ACC112 (cell line): Measurements from ENCODE around the gene SUPT6H.

Source experiments
- H2AFZ ChIP-seq: fragments of 200-600 bp; sonication (generic); one replicate; pipeline ENCODE4 v1.6.0; 2017; ENCODE audit warnings: antibody characterized with exemption, low read length; ENCODE audit not compliant: unreplicated experiment
- H3K27ac ChIP-seq: fragments of 200-600 bp; sonication (generic); 2 replicates; pipeline ENCODE4 v1.5.1; 2014; ENCODE audit warnings: low read depth, mild to moderate bottlenecking, antibody characterized with exemption, low read length, moderate library complexity
- H3K27me3 ChIP-seq: fragments of 200-600 bp; sonication (generic); 2 replicates; pipeline ENCODE4 v1.6.1; 2014; ENCODE audit warnings: mild to moderate bottlenecking, antibody characterized with exemption, low read length, moderate library complexity, mixed read lengths; ENCODE audit not compliant: insufficient read depth
- H3K36me3 ChIP-seq: fragments of 200-600 bp; sonication (generic); 2 replicates; pipeline ENCODE4 v1.6.1; 2016; ENCODE audit warnings: mild to moderate bottlenecking, antibody characterized with exemption, low read length, moderate library complexity, mixed read lengths; ENCODE audit not compliant: insufficient read depth
- H3K4me1 ChIP-seq: fragments of 200-600 bp; sonication (generic); one replicate; pipeline ENCODE4 v1.6.1; 2016; ENCODE audit warnings: low read length, mixed read lengths; ENCODE audit not compliant: insufficient read depth, unreplicated experiment, control insufficient read depth
- H3K4me3 ChIP-seq: fragments of 200-600 bp; sonication (generic); 2 replicates; pipeline ENCODE4 v1.5.1; 2014; ENCODE audit warnings: mild to moderate bottlenecking, low read depth, low read length
- H3K79me2 ChIP-seq: fragments of 200-600 bp; sonication (generic); one replicate; pipeline ENCODE4 v1.6.0; 2016; ENCODE audit warnings: low read length; ENCODE audit not compliant: control insufficient read depth, unreplicated experiment, insufficient read depth

The SUPT6H gene

GRCh38 chr17:28624148-28624547 is 37.9 kb upstream of the SUPT6H start:
- peaks cover 37% of the 10 kb centered on the region for H3K36me3 ChIP-seq
- H3K4me3 ChIP-seq: no peak overlapping the region
- H3K79me2 ChIP-seq: no peaks in the 10 kb centered on the region
- no peaks in the 10 kb centered on the region for H3K27me3 ChIP-seq
- no peak overlapping the region for H3K27ac ChIP-seq
- no peak overlapping the region for H2AFZ ChIP-seq
- no peaks in the 10 kb centered on the region for H3K4me1 ChIP-seq

GRCh38 chr17:28626818-28627217 is 35.2 kb upstream of the SUPT6H start:
- H3K36me3 ChIP-seq: peaks cover 24% of the 10 kb centered on the region
- H3K79me2 ChIP-seq: no peaks in the 10 kb centered on the region
- H3K4me1 ChIP-seq: no peaks in the 10 kb centered on the region
- no peak overlapping the region for H3K27ac ChIP-seq
- no peaks in the 10 kb centered on the region for H3K27me3 ChIP-seq
- H3K4me3 ChIP-seq: no peak overlapping the region
- H2AFZ ChIP-seq: no peak overlapping the region

- Histone ChIP-seq H3K36me3 (peaks cover 57% of the 10 kb centered on the region), H3K79me2 (no peaks in the 10 kb centered on the region), H3K4me1 (no peaks in the 10 kb centered on the region)
Measured at GRCh38 chr17:28634206-28634865, 27.7 kb upstream of the SUPT6H start.

GRCh38 chr17:28635506-28635905 is 26.5 kb upstream of the SUPT6H start:
- no peaks in the 10 kb centered on the region for H3K27me3 ChIP-seq
- no peak overlapping the region for H3K27ac ChIP-seq
- peaks cover 64% of the 10 kb centered on the region for H3K36me3 ChIP-seq
- H3K79me2 ChIP-seq: no peaks in the 10 kb centered on the region
- H2AFZ ChIP-seq: no peak overlapping the region
- no peaks in the 10 kb centered on the region for H3K4me1 ChIP-seq
- H3K4me3 ChIP-seq: no peak overlapping the region

More at GRCh38 chr17:28634206-28634865, 27.7 kb upstream of the SUPT6H start:
- Histone ChIP-seq H3K27ac (no peak overlapping the region), H2AFZ (no peak overlapping the region), H3K4me3 (no peak overlapping the region), H3K27me3 (no peaks in the 10 kb centered on the region)

GRCh38 chr17:28641579-28641978 is 20.4 kb upstream of the SUPT6H start:
- Histone ChIP-seq H3K36me3 (peaks cover 48% of the 10 kb centered on the region), H3K79me2 (peaks cover 27% of the 10 kb centered on the region)

GRCh38 chr17:28643983-28644786 is 17.8 kb upstream of the SUPT6H start:
- peaks cover 27% of the 10 kb centered on the region for H3K79me2 ChIP-seq
- peaks cover 19% of the 10 kb centered on the region for H3K4me1 ChIP-seq
- peaks cover 32% of the 10 kb centered on the region for H3K36me3 ChIP-seq
- no peak overlapping the region for H3K27ac ChIP-seq
- H3K27me3 ChIP-seq: no peaks in the 10 kb centered on the region
- peak overlapping the region; percentile 91 for H3K4me3 ChIP-seq
- H2AFZ ChIP-seq: peak overlapping the region; percentile 74

More at GRCh38 chr17:28641579-28641978, 20.4 kb upstream of the SUPT6H start:
- Histone ChIP-seq H3K4me3 (no peak overlapping the region), H3K27me3 (no peaks in the 10 kb centered on the region), H2AFZ (no peak overlapping the region), H3K27ac (no peak overlapping the region), H3K4me1 (peaks cover 15% of the 10 kb centered on the region)

- peaks cover 27% of the 10 kb centered on the region for H3K79me2 ChIP-seq
- peaks cover 26% of the 10 kb centered on the region for H3K36me3 ChIP-seq
- H3K27ac ChIP-seq: peak within 1 kb of the TSS; percentile 31; the same call in 1 of the 2 replicates
- H3K4me3 ChIP-seq: peak within 1 kb of the TSS; percentile 91
- H3K27me3 ChIP-seq: no peaks in the 10 kb centered on the region
- peaks cover 19% of the 10 kb centered on the region for H3K4me1 ChIP-seq
- H2AFZ ChIP-seq: peak within 1 kb of the TSS; percentile 74
Measured at GRCh38 chr17:28644787-28645575, 17.0 kb upstream of the SUPT6H start, which contains the start of gene BLTP2. Gene BLTP2, minus strand, starts transcription at chr17:28645158. Its CDS starts 102 bp downstream, at chr17:28645056.

GRCh38 chr17:28645576-28645939 is 16.4 kb upstream of the SUPT6H start:
- Histone ChIP-seq H3K36me3 (peaks cover 23% of the 10 kb centered on the region), H3K27ac (peak overlapping the region; percentile 31; the same call in 1 of the 2 replicates), H2AFZ (peak overlapping the region; percentile 34), H3K27me3 (no peaks in the 10 kb centered on the region), H3K4me3 (peak overlapping the region; percentile 91), H3K4me1 (peaks cover 19% of the 10 kb centered on the region), H3K79me2 (peaks cover 27% of the 10 kb centered on the region)

GRCh38 chr17:28646039-28646754 is 15.8 kb upstream of the SUPT6H start:
- H2AFZ ChIP-seq: no peak overlapping the region
- no peak overlapping the region; the same call in 1 of the 2 replicates for H3K4me3 ChIP-seq
- peaks cover 27% of the 10 kb centered on the region for H3K79me2 ChIP-seq
- peaks cover 17% of the 10 kb centered on the region for H3K36me3 ChIP-seq
- H3K27ac ChIP-seq: peak overlapping the region; percentile 9; the same call in 1 of the 2 replicates
- no peaks in the 10 kb centered on the region for H3K27me3 ChIP-seq
- H3K4me1 ChIP-seq: peaks cover 19% of the 10 kb centered on the region

- Histone ChIP-seq H3K4me1 (peaks cover 12% of the 10 kb centered on the region), H2AFZ (no peak overlapping the region), H3K36me3 (no peaks in the 10 kb centered on the region), H3K4me3 (no peak overlapping the region), H3K27me3 (no peaks in the 10 kb centered on the region), H3K27ac (no peak overlapping the region), H3K79me2 (peaks cover 20% of the 10 kb centered on the region)
Measured at GRCh38 chr17:28648698-28649097, 13.3 kb upstream of the SUPT6H start.
